Pulmonary artery endothelial cell (primary cell): ENCODE measurements around the gene PHACTR3. TPM values are rescaled to one million over a fixed set of nuclear protein-coding genes. Genes with fewer than 3 reads are reported as not detected.

Experiments used
- DNase-seq: peaks from one replicate; pipeline ENCODE4 v3.0.0-alpha.2; 2011; ENCODE audit warnings: low read depth, low spot score
- total RNA-seq: library from RNA; depleted of rRNA; stranded (reverse); fragments of >200 nt; gene quantifications from 2 replicates; pipeline ENCODE4 v1.2.3, GENCODE V29; 2014

The PHACTR3 gene
- total RNA-seq, 1 donor from 2014 or later: not detected

GRCh38 chr20:59748619-59749191, 144.4 kb downstream of the PHACTR3 start:
- no peak for DNase-seq

GRCh38 chr20:59749301-59749700, 145.0 kb downstream of the PHACTR3 start:
- no peak for DNase-seq

GRCh38 chr20:59750209-59750840, 146.0 kb downstream of the PHACTR3 start:
- DNase-seq: no peak

- no peak for DNase-seq
Measured at GRCh38 chr20:59751075-59751711, 146.9 kb downstream of the PHACTR3 start.

- no peak for DNase-seq
Measured at GRCh38 chr20:59752101-59752586, 147.8 kb downstream of the PHACTR3 start.

GRCh38 chr20:59752704-59753460, 148.5 kb downstream of the PHACTR3 start:
- no peak for DNase-seq

- no peak for DNase-seq
Measured at GRCh38 chr20:59753836-59754235, 149.5 kb downstream of the PHACTR3 start.

- no peak for DNase-seq
Measured at GRCh38 chr20:59754551-59754950, 150.2 kb downstream of the PHACTR3 start.

- no peak for DNase-seq
Measured at GRCh38 chr20:59756241-59756640, 151.9 kb downstream of the PHACTR3 start.

- no peak for DNase-seq
Measured at GRCh38 chr20:59764037-59764436, 159.7 kb downstream of the PHACTR3 start.

- no peak for DNase-seq
Measured at GRCh38 chr20:59765599-59766177, 161.3 kb downstream of the PHACTR3 start.

GRCh38 chr20:59767656-59768055, 163.3 kb downstream of the PHACTR3 start:
- no peak for DNase-seq

- no peak for DNase-seq
Measured at GRCh38 chr20:59770270-59770669, 165.9 kb downstream of the PHACTR3 start.

- DNase-seq: no peak
Measured at GRCh38 chr20:59770851-59771250, 166.5 kb downstream of the PHACTR3 start.

- no peak for DNase-seq
Measured at GRCh38 chr20:59771506-59772372, 167.4 kb downstream of the PHACTR3 start.

- no peak for DNase-seq
Measured at GRCh38 chr20:59772373-59772705, 168.0 kb downstream of the PHACTR3 start.

- DNase-seq: no peak
Measured at GRCh38 chr20:59772931-59773913, 168.9 kb downstream of the PHACTR3 start.

GRCh38 chr20:59774204-59774641, 169.9 kb downstream of the PHACTR3 start:
- DNase-seq: no peak

GRCh38 chr20:59774921-59775686, 170.8 kb downstream of the PHACTR3 start:
- no peak for DNase-seq
